CD4-positive, alpha-beta T cell (primary cell): Measurements from ENCODE around the gene OPN1LW. TPM values are rescaled to one million over a fixed set of nuclear protein-coding genes. Genes with fewer than 3 reads are reported as not detected.
"Not testable (repeated sequence)": the region's sequence is repeated elsewhere in the genome, so short reads cannot be mapped to it uniquely, and the experiment has no call there.

Experiments
- ATAC-seq: fragments of 200-7000 bp; cut with Tn5 transposase; one replicate; pipeline ENCODE4 v1.10.0; 2022; ENCODE audit warnings: mild to moderate bottlenecking; ENCODE audit not compliant: poor library complexity
- CTCF ChIA-PET: fragments of 350-600 bp; sonication (Branson Sonifier 250); formaldehyde crosslinking; loops from one replicate; lab custom pipeline; 2021; ENCODE audit warnings: antibody characterized with exemption, inconsistent platforms; lab: Charles Lee
- POLR2A ChIA-PET: fragments of 350-600 bp; sonication (Branson Sonifier 250); formaldehyde crosslinking; loops from one replicate; lab custom pipeline; 2021; ENCODE audit warnings: antibody characterized with exemption, inconsistent platforms; lab: Charles Lee
- DNase-seq, 14 experiments: peaks; one replicate each; pipeline ENCODE4 v3.0.0-alpha.2; 2013 to 2020; ENCODE audit warnings: mixed read lengths in 2 of 14
- H3K27ac ChIP-seq, 2 donors: one replicate each; pipeline versions ENCODE4 v1.5.1 to v1.7.0; 2013; ENCODE audit warnings: low read length in 2 of 2, low read depth in 1 of 2, mild to moderate bottlenecking in 1 of 2
- H3K27me3 ChIP-seq, 2 experiments: 1 replicate in 1 of 2; 2 replicates in 1 of 2; pipeline versions ENCODE4 v1.6.1 to v1.7.0; 2013; ENCODE audit warnings: low read length in 2 of 2, control low read depth in 1 of 2, mild to moderate bottlenecking in 1 of 2, moderate library complexity in 1 of 2; ENCODE audit not compliant: insufficient read depth in 2 of 2, control insufficient read depth in 1 of 2
- H3K36me3 ChIP-seq: one replicate; pipeline ENCODE4 v1.6.1; 2013; ENCODE audit warnings: low read length, control low read depth; ENCODE audit not compliant: insufficient read depth
- H3K4me1 ChIP-seq: one replicate; pipeline ENCODE4 v1.6.1; 2013; ENCODE audit warnings: low read length, control low read depth; ENCODE audit not compliant: insufficient read depth
- H3K4me3 ChIP-seq: one replicate; pipeline ENCODE4 v1.5.1; 2013; ENCODE audit warnings: mild to moderate bottlenecking, low read length, moderate library complexity
- H3K9me3 ChIP-seq, 2 experiments: 1 replicate in 1 of 2; 2 replicates in 1 of 2; pipeline versions ENCODE4 v1.6.1 to v1.7.0; 2013; ENCODE audit warnings: low read length in 2 of 2, mild to moderate bottlenecking in 2 of 2, control low read depth in 1 of 2, moderate library complexity in 1 of 2; ENCODE audit not compliant: control insufficient read depth in 1 of 2, insufficient read depth in 1 of 2
- H3K27ac Mint-ChIP-seq: one replicate; pipeline ENCODE4 v1.8.0; 2020; ENCODE audit warnings: mixed read lengths
- H3K27me3 Mint-ChIP-seq: one replicate; pipeline ENCODE4 v1.8.0; 2021; ENCODE audit warnings: mixed read lengths
- H3K36me3 Mint-ChIP-seq: one replicate; pipeline ENCODE4 v1.8.0; 2021; ENCODE audit warnings: low read depth, mixed read lengths
- H3K4me1 Mint-ChIP-seq: one replicate; pipeline ENCODE4 v1.8.0; 2021; ENCODE audit warnings: low read depth, mixed read lengths
- H3K4me3 Mint-ChIP-seq: one replicate; pipeline ENCODE4 v1.8.0; 2020; ENCODE audit warnings: mild to moderate bottlenecking, mixed read lengths
- H3K9me3 Mint-ChIP-seq: one replicate; pipeline ENCODE4 v1.8.0; 2020; ENCODE audit warnings: mixed read lengths
- CTCF ChIP-seq: fragments of 200-600 bp; IDR thresholded peaks from one replicate; pipeline ENCODE4 v1.8.0; 2022; ENCODE audit warnings: antibody characterized with exemption, mild to moderate bottlenecking
- intact Hi-C, 2 experiments: fragments of 100-400 bp; cut with DNase I in 1 of 2; cut with micrococcal nuclease in 1 of 2; formaldehyde crosslinking; loops; one replicate each; pipeline versions ENCODE4 v1.15.1 to v1.9.0; 2023 to 2025; cut with DNase I, micrococcal nuclease
- total RNA-seq, 174 experiments: library from RNA in 2 of 174; stranded (reverse) in 2 of 174; gene quantifications; one replicate each; pipeline ENCODE4 v1.2.3 and lab custom pipeline; 2021 to 2026

Gene OPN1LW
- total RNA-seq, 2 experiments from 2014 or later = not detected

DNA sequence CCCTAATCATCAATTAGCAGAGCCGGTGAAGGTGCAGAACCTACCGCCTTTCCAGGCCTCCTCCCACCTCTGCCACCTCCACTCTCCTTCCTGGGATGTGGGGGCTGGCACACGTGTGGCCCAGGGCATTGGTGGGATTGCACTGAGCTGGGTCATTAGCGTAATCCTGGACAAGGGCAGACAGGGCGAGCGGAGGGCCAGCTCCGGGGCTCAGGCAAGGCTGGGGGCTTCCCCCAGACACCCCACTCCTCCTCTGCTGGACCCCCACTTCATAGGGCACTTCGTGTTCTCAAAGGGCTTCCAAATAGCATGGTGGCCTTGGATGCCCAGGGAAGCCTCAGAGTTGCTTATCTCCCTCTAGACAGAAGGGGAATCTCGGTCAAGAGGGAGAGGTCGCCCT lies 3.3 kb upstream of the OPN1LW start:
- Mint-ChIP-seq H3K36me3 (no peaks in the 10 kb centered on the region), H3K4me3 (no peak overlapping the region), H3K4me1 (peaks cover 8% of the 10 kb centered on the region), H3K27me3 (no peaks in the 10 kb centered on the region), H3K9me3 (no peaks in the 10 kb centered on the region), H3K27ac (no peak overlapping the region)
- H3K4me1 ChIP-seq = peaks cover 26% of the 10 kb centered on the region
- H3K9me3 ChIP-seq = no peaks in the 10 kb centered on the region
- POLR2A ChIA-PET = no interaction called here
- intact Hi-C loops = no loop called here
- CTCF ChIA-PET = no interaction called here
- ATAC-seq = no peak
- no peaks in the 10 kb centered on the region for H3K27me3 ChIP-seq
- H3K27ac ChIP-seq = no peak overlapping the region
- no peak overlapping the region for H3K4me3 ChIP-seq
- TF ChIP-seq CTCF = no peak
- no peaks in the 10 kb centered on the region for H3K36me3 ChIP-seq
- DNase-seq = peak in 1 of 14 experiments; percentile 2

GRCh38 chrX:154142386-154142785 lies 1.7 kb upstream of the OPN1LW start:
- H3K9me3 ChIP-seq = no peaks in the 10 kb centered on the region
- Mint-ChIP-seq H3K27me3 (no peaks in the 10 kb centered on the region), H3K36me3 (no peaks in the 10 kb centered on the region), H3K9me3 (no peaks in the 10 kb centered on the region), H3K27ac (no peak overlapping the region), H3K4me1 (no peaks in the 10 kb centered on the region), H3K4me3 (no peak overlapping the region)
- no peak overlapping the region for H3K27ac ChIP-seq
- H3K36me3 ChIP-seq = no peaks in the 10 kb centered on the region
- ChIA-PET CTCF (no interaction called here), POLR2A (no interaction called here)
- intact Hi-C loops = no loop called here
- ATAC-seq = no peak
- no peak for DNase-seq
- no peak for TF ChIP-seq CTCF
- H3K4me1 ChIP-seq = peaks cover 12% of the 10 kb centered on the region
- H3K4me3 ChIP-seq = no peak overlapping the region
- H3K27me3 ChIP-seq = no peaks in the 10 kb centered on the region

GRCh38 chrX:154142950-154143745 lies 895 bp upstream of the OPN1LW start:
- H3K27ac ChIP-seq = no peak overlapping the region
- no peaks in the 10 kb centered on the region for H3K36me3 ChIP-seq
- no peak overlapping the region for H3K4me3 Mint-ChIP-seq
- ATAC-seq = no peak
- H3K4me1 Mint-ChIP-seq = no peaks in the 10 kb centered on the region
- H3K27me3 ChIP-seq = no peaks in the 10 kb centered on the region
- peaks cover 8% of the 10 kb centered on the region for H3K4me1 ChIP-seq
- no peak overlapping the region for H3K4me3 ChIP-seq
- no peaks in the 10 kb centered on the region for H3K27me3 Mint-ChIP-seq
- peak in 1 of 14 experiments; percentile 1 for DNase-seq
- ChIA-PET POLR2A (no interaction called here), CTCF (no interaction called here)
- H3K9me3 Mint-ChIP-seq = no peaks in the 10 kb centered on the region
- H3K36me3 Mint-ChIP-seq = no peaks in the 10 kb centered on the region
- intact Hi-C loops = no loop called here
- TF ChIP-seq CTCF = no peak
- no peaks in the 10 kb centered on the region for H3K9me3 ChIP-seq
- no peak overlapping the region for H3K27ac Mint-ChIP-seq

GRCh38 chrX:154151030-154151429 lies 7.0 kb downstream of the OPN1LW start:
- CTCF ChIA-PET = not testable (repeated sequence)

GRCh38 chrX:154156221-154156620 lies 12.2 kb downstream of the OPN1LW start:
- H3K27me3 ChIP-seq, H3K4me3 Mint-ChIP-seq, H3K9me3 ChIP-seq, H3K9me3 Mint-ChIP-seq, DNase-seq, H3K4me1 Mint-ChIP-seq, intact Hi-C loops, H3K36me3 Mint-ChIP-seq, CTCF ChIA-PET, H3K27me3 Mint-ChIP-seq, H3K4me3 ChIP-seq, ATAC-seq, H3K4me1 ChIP-seq, H3K27ac Mint-ChIP-seq, H3K27ac ChIP-seq, POLR2A ChIA-PET, H3K36me3 ChIP-seq: not testable (repeated sequence)

More at GRCh38 chrX:154151030-154151429, 7.0 kb downstream of the OPN1LW start:
- H3K4me3 Mint-ChIP-seq, POLR2A ChIA-PET, H3K27me3 ChIP-seq, H3K4me1 ChIP-seq, H3K4me3 ChIP-seq, H3K9me3 ChIP-seq, H3K36me3 Mint-ChIP-seq, H3K36me3 ChIP-seq, intact Hi-C loops, H3K27ac ChIP-seq, H3K27me3 Mint-ChIP-seq, H3K27ac Mint-ChIP-seq, ATAC-seq, H3K9me3 Mint-ChIP-seq, DNase-seq, H3K4me1 Mint-ChIP-seq: not testable (repeated sequence)
